Uterus (tissue), 2 donors: ENCODE measurements around the gene TMEM109.

Experiments
- POLR2A ChIP-seq, 2 donors: fragments of 450-650 bp; IDR thresholded peaks; one replicate each; pipeline ENCODE4 v1.6.1; 2016; ENCODE audit warnings: antibody characterized with exemption in 2 of 2, mild to moderate bottlenecking in 1 of 2, moderate library complexity in 1 of 2
- TF ChIP-seq, protein P1 (sequence below), 4 experiments: fragments of 200-600 bp in 2 of 4; fragments of 450-650 bp in 2 of 4; sonication (generic) in 2 of 4; IDR thresholded peaks; one replicate each; pipeline ENCODE4 v1.5.1; 2016 to 2019; ENCODE audit warnings: antibody characterized with exemption in 4 of 4, mild to moderate bottlenecking in 2 of 4, moderate library complexity in 1 of 4

DNA sequence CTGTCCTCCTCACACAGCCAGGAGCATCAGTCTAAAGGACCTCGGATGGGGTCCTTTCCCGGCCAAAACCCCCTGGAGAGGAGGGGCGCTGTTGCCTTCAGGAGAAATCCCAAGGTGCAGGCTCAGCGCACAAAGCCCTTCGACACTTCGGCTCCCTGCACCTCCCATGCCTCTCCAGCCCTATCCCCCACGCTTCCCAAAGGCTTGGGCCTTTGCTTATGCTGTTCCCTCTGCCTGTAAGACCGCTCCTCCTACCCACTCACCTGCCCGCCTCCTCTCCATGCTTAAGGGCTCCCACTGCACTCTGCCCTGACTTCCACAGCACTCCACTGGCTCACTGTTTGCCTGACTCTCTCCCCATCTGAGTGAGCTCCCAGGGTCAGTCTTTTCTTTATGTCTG, 24.5 kb downstream of the TMEM109 start:
- TF ChIP-seq, protein P1, sequence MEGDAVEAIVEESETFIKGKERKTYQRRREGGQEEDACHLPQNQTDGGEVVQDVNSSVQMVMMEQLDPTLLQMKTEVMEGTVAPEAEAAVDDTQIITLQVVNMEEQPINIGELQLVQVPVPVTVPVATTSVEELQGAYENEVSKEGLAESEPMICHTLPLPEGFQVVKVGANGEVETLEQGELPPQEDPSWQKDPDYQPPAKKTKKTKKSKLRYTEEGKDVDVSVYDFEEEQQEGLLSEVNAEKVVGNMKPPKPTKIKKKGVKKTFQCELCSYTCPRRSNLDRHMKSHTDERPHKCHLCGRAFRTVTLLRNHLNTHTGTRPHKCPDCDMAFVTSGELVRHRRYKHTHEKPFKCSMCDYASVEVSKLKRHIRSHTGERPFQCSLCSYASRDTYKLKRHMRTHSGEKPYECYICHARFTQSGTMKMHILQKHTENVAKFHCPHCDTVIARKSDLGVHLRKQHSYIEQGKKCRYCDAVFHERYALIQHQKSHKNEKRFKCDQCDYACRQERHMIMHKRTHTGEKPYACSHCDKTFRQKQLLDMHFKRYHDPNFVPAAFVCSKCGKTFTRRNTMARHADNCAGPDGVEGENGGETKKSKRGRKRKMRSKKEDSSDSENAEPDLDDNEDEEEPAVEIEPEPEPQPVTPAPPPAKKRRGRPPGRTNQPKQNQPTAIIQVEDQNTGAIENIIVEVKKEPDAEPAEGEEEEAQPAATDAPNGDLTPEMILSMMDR (IDR thresholded peaks at IDR 0.05) = no peak
- no peak for TF ChIP-seq POLR2A (IDR thresholded peaks at IDR 0.05)
